ENCODE results near the gene FAT1.
"Not testable (repeated sequence)": the region's sequence is repeated elsewhere in the genome, so short reads cannot be mapped to it uniquely, and the experiment has no call there.

FAT1 gene

GRCh38 chr4:186666750-186667149 lies 56.9 kb downstream of the FAT1 start:
- H3K9ac ChIP-seq (ENCODE audit: insufficient read length, low read depth): no peak overlapping the region
- no peaks in the 10 kb centered on the region for H3K9me3 ChIP-seq (ENCODE audit: insufficient read depth, low read length)
- no peaks in the 10 kb centered on the region for H3K4me1 ChIP-seq (ENCODE audit: insufficient read depth, insufficient read length)
- H3K36me3 ChIP-seq (ENCODE audit: insufficient read depth, insufficient read length, low read length): peaks cover 54% of the 10 kb centered on the region
- TF ChIP-seq SUZ12 (IDR thresholded peaks at IDR 0.05; ENCODE audit: extremely low read depth, insufficient read depth, insufficient read length): no peak
- no peak for TF ChIP-seq ZNF274 (IDR thresholded peaks at IDR 0.05; ENCODE audit: low read depth, low read length)
- no peak for TF ChIP-seq YY1 (IDR thresholded peaks at IDR 0.05; ENCODE audit: insufficient read depth, insufficient read length)
- no peak overlapping the region for H3K4me3 ChIP-seq (ENCODE audit: insufficient read length, low read depth)
- no peaks in the 10 kb centered on the region for H3K27me3 ChIP-seq (ENCODE audit: insufficient read depth, insufficient read length)
- DNase-seq (ENCODE audit: low read depth, low spot score): no peak

GRCh38 chr4:186666252-186666651 lies 57.4 kb downstream of the FAT1 start:
- no peaks in the 10 kb centered on the region for H3K4me1 ChIP-seq (ENCODE audit: insufficient read depth, insufficient read length)
- no peak overlapping the region for H3K9ac ChIP-seq (ENCODE audit: insufficient read length, low read depth)
- no peak for TF ChIP-seq ZNF274 (IDR thresholded peaks at IDR 0.05; ENCODE audit: low read depth, low read length)
- TF ChIP-seq SUZ12 (IDR thresholded peaks at IDR 0.05; ENCODE audit: extremely low read depth, insufficient read depth, insufficient read length): no peak
- TF ChIP-seq YY1 (IDR thresholded peaks at IDR 0.05; ENCODE audit: insufficient read depth, insufficient read length): no peak
- no peaks in the 10 kb centered on the region for H3K9me3 ChIP-seq (ENCODE audit: insufficient read depth, low read length)
- H3K36me3 ChIP-seq (ENCODE audit: insufficient read depth, insufficient read length, low read length): peaks cover 59% of the 10 kb centered on the region
- no peak for DNase-seq (ENCODE audit: low read depth, low spot score)
- no peaks in the 10 kb centered on the region for H3K27me3 ChIP-seq (ENCODE audit: insufficient read depth, insufficient read length)
- H3K4me3 ChIP-seq (ENCODE audit: insufficient read length, low read depth): no peak overlapping the region

- H3K4me3 ChIP-seq (ENCODE audit: insufficient read length, low read depth): no peak overlapping the region
- no peaks in the 10 kb centered on the region for H3K27me3 ChIP-seq (ENCODE audit: insufficient read depth, insufficient read length)
- TF ChIP-seq YY1 (IDR thresholded peaks at IDR 0.05; ENCODE audit: insufficient read depth, insufficient read length) (no peak), SUZ12 (IDR thresholded peaks at IDR 0.05; ENCODE audit: extremely low read depth, insufficient read depth, insufficient read length) (no peak), ZNF274 (IDR thresholded peaks at IDR 0.05; ENCODE audit: low read depth, low read length) (no peak)
- H3K4me1 ChIP-seq (ENCODE audit: insufficient read depth, insufficient read length): no peaks in the 10 kb centered on the region
- H3K36me3 ChIP-seq (ENCODE audit: insufficient read depth, insufficient read length, low read length): peaks cover 69% of the 10 kb centered on the region
- no peak overlapping the region for H3K9ac ChIP-seq (ENCODE audit: insufficient read length, low read depth)
- H3K9me3 ChIP-seq (ENCODE audit: insufficient read depth, low read length): no peaks in the 10 kb centered on the region
- DNase-seq (ENCODE audit: low read depth, low spot score): no peak
These were observed 63.3 kb downstream of the FAT1 start for GRCh38 chr4:186660403-186660802.

GRCh38 chr4:186659935-186660334 lies 63.7 kb downstream of the FAT1 start:
- H3K36me3 ChIP-seq (ENCODE audit: insufficient read depth, insufficient read length, low read length): peaks cover 69% of the 10 kb centered on the region
- no peak overlapping the region for H3K9ac ChIP-seq (ENCODE audit: insufficient read length, low read depth)
- no peak for TF ChIP-seq YY1 (IDR thresholded peaks at IDR 0.05; ENCODE audit: insufficient read depth, insufficient read length)
- H3K27me3 ChIP-seq (ENCODE audit: insufficient read depth, insufficient read length): no peaks in the 10 kb centered on the region
- H3K4me1 ChIP-seq (ENCODE audit: insufficient read depth, insufficient read length): no peaks in the 10 kb centered on the region
- DNase-seq (ENCODE audit: low read depth, low spot score): no peak
- H3K4me3 ChIP-seq (ENCODE audit: insufficient read length, low read depth): no peak overlapping the region
- H3K9me3 ChIP-seq (ENCODE audit: insufficient read depth, low read length): no peaks in the 10 kb centered on the region

GRCh38 chr4:186659456-186659855 lies 64.2 kb downstream of the FAT1 start:
- not testable (repeated sequence) for H3K9ac ChIP-seq (ENCODE audit: insufficient read length, low read depth); H3K27me3 ChIP-seq (ENCODE audit: insufficient read depth, insufficient read length)

GRCh38 chr4:186658657-186659056 lies 65.0 kb downstream of the FAT1 start:
- Histone ChIP-seq H3K27me3 (ENCODE audit: insufficient read depth, insufficient read length) (no peaks in the 10 kb centered on the region), H3K4me3 (ENCODE audit: insufficient read length, low read depth) (no peak overlapping the region)
- TF ChIP-seq YY1 (IDR thresholded peaks at IDR 0.05; ENCODE audit: insufficient read depth, insufficient read length) (no peak), SUZ12 (IDR thresholded peaks at IDR 0.05; ENCODE audit: extremely low read depth, insufficient read depth, insufficient read length) (no peak), ZNF274 (IDR thresholded peaks at IDR 0.05; ENCODE audit: low read depth, low read length) (no peak)

More at GRCh38 chr4:186659456-186659855, 64.2 kb downstream of the FAT1 start:
- H3K4me1 ChIP-seq (ENCODE audit: insufficient read depth, insufficient read length); H3K4me3 ChIP-seq (ENCODE audit: insufficient read length, low read depth); DNase-seq (ENCODE audit: low read depth, low spot score); H3K9me3 ChIP-seq (ENCODE audit: insufficient read depth, low read length): not testable (repeated sequence)
- H3K36me3 ChIP-seq (ENCODE audit: insufficient read depth, insufficient read length, low read length): peaks cover 66% of the 10 kb centered on the region

GRCh38 chr4:186657764-186658163 lies 65.9 kb downstream of the FAT1 start:
- no peak for DNase-seq (ENCODE audit: low read depth, low spot score)
- no peak for TF ChIP-seq SUZ12 (IDR thresholded peaks at IDR 0.05; ENCODE audit: extremely low read depth, insufficient read depth, insufficient read length)
- TF ChIP-seq YY1 (IDR thresholded peaks at IDR 0.05; ENCODE audit: insufficient read depth, insufficient read length): no peak
- no peak for TF ChIP-seq ZNF274 (IDR thresholded peaks at IDR 0.05; ENCODE audit: low read depth, low read length)
- Histone ChIP-seq H3K9me3 (ENCODE audit: insufficient read depth, low read length) (no peaks in the 10 kb centered on the region), H3K9ac (ENCODE audit: insufficient read length, low read depth) (no peak overlapping the region), H3K4me1 (ENCODE audit: insufficient read depth, insufficient read length) (no peaks in the 10 kb centered on the region), H3K36me3 (ENCODE audit: insufficient read depth, insufficient read length, low read length) (peaks cover 52% of the 10 kb centered on the region), H3K27me3 (ENCODE audit: insufficient read depth, insufficient read length) (no peaks in the 10 kb centered on the region), H3K4me3 (ENCODE audit: insufficient read length, low read depth) (no peak overlapping the region)

More at GRCh38 chr4:186658657-186659056, 65.0 kb downstream of the FAT1 start:
- Histone ChIP-seq H3K36me3 (ENCODE audit: insufficient read depth, insufficient read length, low read length) (peaks cover 61% of the 10 kb centered on the region), H3K9ac (ENCODE audit: insufficient read length, low read depth) (no peak overlapping the region), H3K4me1 (ENCODE audit: insufficient read depth, insufficient read length) (no peaks in the 10 kb centered on the region), H3K9me3 (ENCODE audit: insufficient read depth, low read length) (no peaks in the 10 kb centered on the region)
- no peak for DNase-seq (ENCODE audit: low read depth, low spot score)

GRCh38 chr4:186653969-186654368 lies 69.7 kb downstream of the FAT1 start:
- Histone ChIP-seq H3K9ac (ENCODE audit: insufficient read length, low read depth) (no peak overlapping the region), H3K4me3 (ENCODE audit: insufficient read length, low read depth) (no peak overlapping the region), H3K4me1 (ENCODE audit: insufficient read depth, insufficient read length) (no peaks in the 10 kb centered on the region), H3K36me3 (ENCODE audit: insufficient read depth, insufficient read length, low read length) (peaks cover 36% of the 10 kb centered on the region), H3K9me3 (ENCODE audit: insufficient read depth, low read length) (0 out of 2 replicates have a peak, but pooled peaks cover 6% of the 10 kb centered on the region), H3K27me3 (ENCODE audit: insufficient read depth, insufficient read length) (no peaks in the 10 kb centered on the region)
- TF ChIP-seq SUZ12 (IDR thresholded peaks at IDR 0.05; ENCODE audit: extremely low read depth, insufficient read depth, insufficient read length): no peak
- no peak for TF ChIP-seq YY1 (IDR thresholded peaks at IDR 0.05; ENCODE audit: insufficient read depth, insufficient read length)
- TF ChIP-seq ZNF274 (IDR thresholded peaks at IDR 0.05; ENCODE audit: low read depth, low read length): no peak
- DNase-seq (ENCODE audit: low read depth, low spot score): no peak

All from NT2/D1 (cell line).